ENCODE data around the gene DAPK2.

Gene DAPK2

GRCh38 chr15:64000183-64000951, 45.9 kb downstream of the DAPK2 start:
- TF ChIP-seq CTCF (IDR thresholded peaks at IDR 0.05) = no peak
- Mint-ChIP-seq H3K27me3 (ENCODE audit: low read depth, poor library complexity) (peaks cover 10% of the 10 kb centered on the region), H3K36me3 (ENCODE audit: low read depth) (no peaks in the 10 kb centered on the region), H3K9me3 (no peaks in the 10 kb centered on the region), H3K27ac (no peak overlapping the region), H3K4me1 (peaks cover 21% of the 10 kb centered on the region), H3K4me3 (no peak overlapping the region)
- no peak for DNase-seq

- Mint-ChIP-seq H3K27ac (no peak overlapping the region), H3K36me3 (ENCODE audit: low read depth) (no peaks in the 10 kb centered on the region), H3K4me1 (peaks cover 23% of the 10 kb centered on the region), H3K4me3 (no peak overlapping the region), H3K27me3 (ENCODE audit: low read depth, poor library complexity) (peaks cover 13% of the 10 kb centered on the region), H3K9me3 (no peaks in the 10 kb centered on the region)
- no peak for TF ChIP-seq CTCF (IDR thresholded peaks at IDR 0.05)
- DNase-seq = no peak
Measured at GRCh38 chr15:63999177-63999576, 47.1 kb downstream of the DAPK2 start.

- no peak for TF ChIP-seq CTCF (IDR thresholded peaks at IDR 0.05)
- H3K4me3 Mint-ChIP-seq = no peak overlapping the region
- no peaks in the 10 kb centered on the region for H3K36me3 Mint-ChIP-seq (ENCODE audit: low read depth)
- DNase-seq = no peak
- H3K4me1 Mint-ChIP-seq = peaks cover 26% of the 10 kb centered on the region
- H3K27ac Mint-ChIP-seq = no peak overlapping the region
- no peaks in the 10 kb centered on the region for H3K9me3 Mint-ChIP-seq
- peaks cover 19% of the 10 kb centered on the region for H3K27me3 Mint-ChIP-seq (ENCODE audit: low read depth, poor library complexity)
Measured at GRCh38 chr15:63998489-63998888, 47.8 kb downstream of the DAPK2 start.

GRCh38 chr15:63997715-63998442, 48.4 kb downstream of the DAPK2 start:
- TF ChIP-seq CTCF (IDR thresholded peaks at IDR 0.05) = no peak
- no peak for DNase-seq
- H3K27me3 Mint-ChIP-seq (ENCODE audit: low read depth, poor library complexity) = peaks cover 19% of the 10 kb centered on the region

GRCh38 chr15:63996794-63997357, 49.4 kb downstream of the DAPK2 start:
- Mint-ChIP-seq H3K4me1 (peaks cover 42% of the 10 kb centered on the region), H3K27ac (no peak overlapping the region), H3K4me3 (no peak overlapping the region)

More at GRCh38 chr15:63997715-63998442, 48.4 kb downstream of the DAPK2 start:
- Mint-ChIP-seq H3K9me3 (no peaks in the 10 kb centered on the region), H3K27ac (no peak overlapping the region), H3K4me3 (no peak overlapping the region), H3K36me3 (ENCODE audit: low read depth) (no peaks in the 10 kb centered on the region), H3K4me1 (peaks cover 32% of the 10 kb centered on the region)

More at GRCh38 chr15:63996794-63997357, 49.4 kb downstream of the DAPK2 start:
- TF ChIP-seq CTCF (IDR thresholded peaks at IDR 0.05) = no peak
- Mint-ChIP-seq H3K36me3 (ENCODE audit: low read depth) (no peaks in the 10 kb centered on the region), H3K27me3 (ENCODE audit: low read depth, poor library complexity) (peaks cover 22% of the 10 kb centered on the region), H3K9me3 (no peaks in the 10 kb centered on the region)
- DNase-seq = no peak

Data from nephron progenitor cell (in vitro differentiated cells).